HepG2 (cell line): ENCODE results near the gene EGFL8.

Experiments used
- EP300 ChIP-seq, 3 experiments: sonication (generic) in 1 of 3; formaldehyde crosslinking in 1 of 3; IDR thresholded peaks; 2 replicates each; pipeline versions ENCODE4 v1.5.1 to v1.6.1; 2011 to 2020; ENCODE audit warnings: low read depth in 2 of 3, low read length in 2 of 3, borderline replicate concordance in 1 of 3, improper control_type of control experiment in 1 of 3, mild to moderate bottlenecking in 1 of 3, missing genetic modification reagents in 1 of 3, moderate library complexity in 1 of 3
- MTA3 ChIP-seq: sonication (generic); formaldehyde crosslinking; IDR thresholded peaks from 2 replicates; pipeline ENCODE4 v1.4.0; 2020; ENCODE audit warnings: missing genetic modification reagents
- POLR2AphosphoS5 ChIP-seq: IDR thresholded peaks from 2 replicates; pipeline ENCODE4 v1.6.1; 2012; ENCODE audit warnings: low read depth, low read length
- SRF ChIP-seq: IDR thresholded peaks from 2 replicates; pipeline ENCODE4 v1.6.1; 2011; ENCODE audit warnings: mild to moderate bottlenecking, low read depth, low read length, moderate library complexity
- TCF7L2 ChIP-seq: IDR thresholded peaks from 2 replicates; pipeline ENCODE4 v1.6.1; 2011; ENCODE audit warnings: mild to moderate bottlenecking, low read depth, low read length, moderate library complexity
- ZGPAT ChIP-seq: IDR thresholded peaks from 2 replicates; pipeline ENCODE4 v1.6.1; 2016; ENCODE audit warnings: mild to moderate bottlenecking
- ZNF501 ChIP-seq: sonication (generic); formaldehyde crosslinking; IDR thresholded peaks from 2 replicates; pipeline ENCODE4 v1.5.1; 2020; ENCODE audit warnings: mild to moderate bottlenecking, moderate library complexity, missing genetic modification reagents
- ZNF703 ChIP-seq: sonication (generic); formaldehyde crosslinking; IDR thresholded peaks from 2 replicates; pipeline ENCODE4 v1.5.1; 2020; ENCODE audit warnings: missing genetic modification reagents, mild to moderate bottlenecking, moderate library complexity, borderline replicate concordance
- TF ChIP-seq, protein P1 (sequence below): sonication (generic); formaldehyde crosslinking; IDR thresholded peaks from 2 replicates; pipeline ENCODE4 v1.5.1; 2020; ENCODE audit warnings: mild to moderate bottlenecking, missing genetic modification reagents, moderate library complexity
- TF ChIP-seq, protein P2 (sequence below): IDR thresholded peaks from 2 replicates; pipeline ENCODE4 v1.6.1; 2016
- TF ChIP-seq, protein P3 (sequence below): sonication (generic); formaldehyde crosslinking; IDR thresholded peaks from 2 replicates; pipeline ENCODE4 v1.5.1; 2020; ENCODE audit warnings: missing genetic modification reagents, mild to moderate bottlenecking, borderline replicate concordance
- TF ChIP-seq, protein P4 (sequence below): sonication (generic); formaldehyde crosslinking; IDR thresholded peaks from 2 replicates; pipeline ENCODE4 v1.5.0; 2020; ENCODE audit warnings: mild to moderate bottlenecking, missing genetic modification reagents, moderate library complexity

DNA sequence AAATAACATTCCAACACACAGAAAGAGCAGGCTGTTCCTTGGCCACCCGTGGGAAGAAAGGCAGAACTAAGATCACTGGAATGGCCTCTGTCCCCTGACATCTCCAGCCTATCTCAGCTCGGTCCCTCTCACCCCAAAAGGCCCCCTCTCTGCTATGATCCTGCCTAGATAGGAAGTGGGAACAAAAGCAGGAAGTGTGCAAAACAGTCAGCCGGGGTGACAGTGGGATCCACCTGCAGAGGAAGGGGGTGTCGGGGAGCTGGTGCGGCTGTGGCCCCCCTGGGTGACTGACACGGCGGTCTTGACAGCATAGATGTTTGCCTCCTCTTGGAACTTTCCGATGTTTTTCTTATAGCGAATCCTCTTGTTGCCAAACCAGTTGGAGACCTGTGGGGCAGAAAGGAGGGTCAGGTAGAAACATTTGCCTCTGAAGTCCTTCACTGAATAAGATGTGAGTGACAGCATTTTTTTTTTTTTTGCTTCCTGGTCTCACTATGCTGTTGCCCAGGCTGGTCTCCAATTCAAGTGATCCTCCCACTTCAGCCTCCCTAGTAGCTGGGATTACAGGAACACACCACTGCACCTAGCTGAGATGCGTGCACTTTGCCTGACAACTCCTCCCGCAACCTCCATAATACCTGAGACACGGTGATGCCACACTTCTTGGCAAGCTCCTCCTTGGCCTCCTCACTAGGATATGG lies 22.8 kb downstream of the EGFL8 start:
- TF ChIP-seq ZGPAT (no peak), POLR2AphosphoS5 (no peak), SRF (no peak), EP300 (IDR thresholded peaks at IDR 0.05; ENCODE audit: low read depth in 2 of 2, low read length in 2 of 2) (no peak), EP300 (CRISPR knock-in tag; IDR thresholded peaks at IDR 0.05; ENCODE audit: borderline replicate concordance) (no peak), ZNF501 (CRISPR knock-in tag) (no peak), TCF7L2 (no peak), MTA3 (no peak), ZNF703 (no peak)
- TF ChIP-seq, protein P1, sequence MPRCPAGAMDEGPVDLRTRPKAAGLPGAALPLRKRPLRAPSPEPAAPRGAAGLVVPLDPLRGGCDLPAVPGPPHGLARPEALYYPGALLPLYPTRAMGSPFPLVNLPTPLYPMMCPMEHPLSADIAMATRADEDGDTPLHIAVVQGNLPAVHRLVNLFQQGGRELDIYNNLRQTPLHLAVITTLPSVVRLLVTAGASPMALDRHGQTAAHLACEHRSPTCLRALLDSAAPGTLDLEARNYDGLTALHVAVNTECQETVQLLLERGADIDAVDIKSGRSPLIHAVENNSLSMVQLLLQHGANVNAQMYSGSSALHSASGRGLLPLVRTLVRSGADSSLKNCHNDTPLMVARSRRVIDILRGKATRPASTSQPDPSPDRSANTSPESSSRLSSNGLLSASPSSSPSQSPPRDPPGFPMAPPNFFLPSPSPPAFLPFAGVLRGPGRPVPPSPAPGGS (CRISPR knock-in tag), result no peak
- TF ChIP-seq, protein P2, sequence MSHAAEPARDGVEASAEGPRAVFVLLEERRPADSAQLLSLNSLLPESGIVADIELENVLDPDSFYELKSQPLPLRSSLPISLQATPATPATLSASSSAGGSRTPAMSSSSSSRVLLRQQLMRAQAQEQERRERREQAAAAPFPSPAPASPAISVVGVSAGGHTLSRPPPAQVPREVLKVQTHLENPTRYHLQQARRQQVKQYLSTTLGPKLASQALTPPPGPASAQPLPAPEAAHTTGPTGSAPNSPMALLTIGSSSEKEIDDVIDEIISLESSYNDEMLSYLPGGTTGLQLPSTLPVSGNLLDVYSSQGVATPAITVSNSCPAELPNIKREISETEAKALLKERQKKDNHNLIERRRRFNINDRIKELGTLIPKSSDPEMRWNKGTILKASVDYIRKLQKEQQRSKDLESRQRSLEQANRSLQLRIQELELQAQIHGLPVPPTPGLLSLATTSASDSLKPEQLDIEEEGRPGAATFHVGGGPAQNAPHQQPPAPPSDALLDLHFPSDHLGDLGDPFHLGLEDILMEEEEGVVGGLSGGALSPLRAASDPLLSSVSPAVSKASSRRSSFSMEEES, result no peak
- TF ChIP-seq, protein P3, sequence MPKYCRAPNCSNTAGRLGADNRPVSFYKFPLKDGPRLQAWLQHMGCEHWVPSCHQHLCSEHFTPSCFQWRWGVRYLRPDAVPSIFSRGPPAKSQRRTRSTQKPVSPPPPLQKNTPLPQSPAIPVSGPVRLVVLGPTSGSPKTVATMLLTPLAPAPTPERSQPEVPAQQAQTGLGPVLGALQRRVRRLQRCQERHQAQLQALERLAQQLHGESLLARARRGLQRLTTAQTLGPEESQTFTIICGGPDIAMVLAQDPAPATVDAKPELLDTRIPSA (CRISPR knock-in tag), result no peak
- TF ChIP-seq, protein P4, sequence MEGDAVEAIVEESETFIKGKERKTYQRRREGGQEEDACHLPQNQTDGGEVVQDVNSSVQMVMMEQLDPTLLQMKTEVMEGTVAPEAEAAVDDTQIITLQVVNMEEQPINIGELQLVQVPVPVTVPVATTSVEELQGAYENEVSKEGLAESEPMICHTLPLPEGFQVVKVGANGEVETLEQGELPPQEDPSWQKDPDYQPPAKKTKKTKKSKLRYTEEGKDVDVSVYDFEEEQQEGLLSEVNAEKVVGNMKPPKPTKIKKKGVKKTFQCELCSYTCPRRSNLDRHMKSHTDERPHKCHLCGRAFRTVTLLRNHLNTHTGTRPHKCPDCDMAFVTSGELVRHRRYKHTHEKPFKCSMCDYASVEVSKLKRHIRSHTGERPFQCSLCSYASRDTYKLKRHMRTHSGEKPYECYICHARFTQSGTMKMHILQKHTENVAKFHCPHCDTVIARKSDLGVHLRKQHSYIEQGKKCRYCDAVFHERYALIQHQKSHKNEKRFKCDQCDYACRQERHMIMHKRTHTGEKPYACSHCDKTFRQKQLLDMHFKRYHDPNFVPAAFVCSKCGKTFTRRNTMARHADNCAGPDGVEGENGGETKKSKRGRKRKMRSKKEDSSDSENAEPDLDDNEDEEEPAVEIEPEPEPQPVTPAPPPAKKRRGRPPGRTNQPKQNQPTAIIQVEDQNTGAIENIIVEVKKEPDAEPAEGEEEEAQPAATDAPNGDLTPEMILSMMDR, result no peak
